HEK293 (cell line): ENCODE results near the gene FAM89A.
A peak's percentile ranks its signal among the peaks of the same experiment; 100 is the strongest.
"Not testable (repeated sequence)": the region's sequence is repeated elsewhere in the genome, so short reads cannot be mapped to it uniquely, and the experiment has no call there.

Source experiments
- CTCF ChIA-PET: fragments of 350-600 bp; formaldehyde crosslinking; extraction: SDS; loops from one replicate; lab custom pipeline; 2021; ENCODE audit warnings: antibody characterized with exemption; lab: Yijun Ruan, JAX
- POLR2A ChIA-PET: fragments of 300-600 bp; formaldehyde crosslinking; extraction: SDS; loops from one replicate; lab custom pipeline; 2020; ENCODE audit warnings: antibody characterized with exemption, inconsistent platforms; lab: Yijun Ruan, JAX
- H3K27ac ChIP-seq: fragments of 200-500 bp; sonication (Bioruptor generic); 2 replicates; pipeline ENCODE4 v1.5.1; 2014; ENCODE audit warnings: low read depth, low read length, control low read depth, inconsistent platforms; ENCODE audit errors: extremely low read depth
- H3K36me3 ChIP-seq, 2 experiments: fragments of 200-500 bp in 1 of 2; sonication (Bioruptor generic) in 1 of 2; 1 replicate in 1 of 2; 2 replicates in 1 of 2; pipeline ENCODE4 v1.5.1; 2014 to 2017; ENCODE audit warnings: inconsistent platforms in 2 of 2, low read length in 2 of 2; ENCODE audit not compliant: control insufficient read depth in 2 of 2, insufficient read depth in 1 of 2
- H3K4me1 ChIP-seq: fragments of 200-500 bp; sonication (Bioruptor generic); 2 replicates; pipeline ENCODE4 v1.5.1; 2014; ENCODE audit warnings: mild to moderate bottlenecking, low read length, inconsistent platforms; ENCODE audit not compliant: control insufficient read depth, insufficient read depth
- H3K4me3 ChIP-seq: 2 replicates; pipeline ENCODE4 v1.5.1; 2011; ENCODE audit warnings: low read depth, mild to moderate bottlenecking, control low read depth, low read length, moderate library complexity
- H3K9me3 ChIP-seq: fragments of 200-500 bp; sonication (Bioruptor generic); 2 replicates; pipeline ENCODE4 v1.5.1; 2014; ENCODE audit warnings: low read depth, low read length, inconsistent platforms; ENCODE audit not compliant: control insufficient read depth, insufficient read depth
- ELK4 ChIP-seq: IDR thresholded peaks from 2 replicates; pipeline ENCODE4 v1.6.1; 2011; ENCODE audit warnings: mild to moderate bottlenecking, low read depth, low read length, borderline replicate concordance
- KLF7 ChIP-seq: fragments of 450-650 bp; formaldehyde crosslinking; IDR thresholded peaks from 2 replicates; pipeline ENCODE4 v1.5.1; 2016; ENCODE audit warnings: missing biosample characterization, missing genetic modification characterization, borderline replicate concordance
- OSR2 ChIP-seq: fragments of 450-650 bp; formaldehyde crosslinking; IDR thresholded peaks from 2 replicates; pipeline ENCODE4 v1.5.1; 2016; ENCODE audit warnings: missing biosample characterization, missing genetic modification characterization
- REPIN1 ChIP-seq: fragments of 450-650 bp; formaldehyde crosslinking; IDR thresholded peaks from 2 replicates; pipeline ENCODE4 v1.5.1; 2017; ENCODE audit warnings: missing biosample characterization, missing genetic modification characterization, low read depth
- ZBTB17 ChIP-seq: fragments of 450-650 bp; formaldehyde crosslinking; IDR thresholded peaks from 2 replicates; pipeline ENCODE4 v1.5.1; 2016; ENCODE audit warnings: missing biosample characterization, missing genetic modification characterization
- ZBTB8A ChIP-seq: fragments of 450-650 bp; formaldehyde crosslinking; IDR thresholded peaks from 2 replicates; pipeline ENCODE4 v1.5.1; 2016; ENCODE audit warnings: missing biosample characterization, missing genetic modification characterization
- ZFHX2 ChIP-seq: fragments of 450-650 bp; formaldehyde crosslinking; conservative IDR thresholded peaks from 2 replicates; pipeline ENCODE4 v1.5.1; 2016; ENCODE audit warnings: missing biosample characterization, missing genetic modification characterization
- ZNF121 ChIP-seq: fragments of 450-650 bp; formaldehyde crosslinking; IDR thresholded peaks from 2 replicates; pipeline ENCODE4 v1.5.1; 2016; ENCODE audit warnings: missing biosample characterization, missing genetic modification characterization
- ZNF138 ChIP-seq: fragments of 450-650 bp; formaldehyde crosslinking; IDR thresholded peaks from 2 replicates; pipeline ENCODE4 v1.5.1; 2016; ENCODE audit warnings: missing biosample characterization, missing genetic modification characterization, borderline replicate concordance
- ZNF155 ChIP-seq: fragments of 450-650 bp; formaldehyde crosslinking; IDR thresholded peaks from 2 replicates; pipeline ENCODE4 v1.5.1; 2016; ENCODE audit warnings: missing biosample characterization, missing genetic modification characterization
- ZNF157 ChIP-seq: fragments of 450-650 bp; formaldehyde crosslinking; IDR thresholded peaks from 2 replicates; pipeline ENCODE4 v1.5.1; 2016; ENCODE audit warnings: missing biosample characterization, missing genetic modification characterization
- ZNF221 ChIP-seq: fragments of 450-650 bp; formaldehyde crosslinking; IDR thresholded peaks from 2 replicates; pipeline ENCODE4 v1.5.1; 2017; ENCODE audit warnings: missing biosample characterization, missing genetic modification characterization, borderline replicate concordance
- ZNF558 ChIP-seq: fragments of 450-650 bp; formaldehyde crosslinking; IDR thresholded peaks from 2 replicates; pipeline ENCODE4 v1.5.1; 2016; ENCODE audit warnings: missing biosample characterization, missing genetic modification characterization
- ZNF560 ChIP-seq: fragments of 450-650 bp; formaldehyde crosslinking; IDR thresholded peaks from 2 replicates; pipeline ENCODE4 v1.5.1; 2017; ENCODE audit warnings: missing biosample characterization, missing genetic modification characterization, borderline replicate concordance
- ZNF561 ChIP-seq: fragments of 450-650 bp; IDR thresholded peaks from 2 replicates; pipeline ENCODE4 v1.5.1; 2018; ENCODE audit warnings: missing biosample characterization, missing genetic modification characterization, borderline replicate concordance
- ZNF621 ChIP-seq: fragments of 450-650 bp; formaldehyde crosslinking; IDR thresholded peaks from 2 replicates; pipeline ENCODE4 v1.5.1; 2017; ENCODE audit warnings: missing biosample characterization, missing genetic modification characterization
- ZNF670 ChIP-seq: fragments of 450-650 bp; formaldehyde crosslinking; IDR thresholded peaks from 2 replicates; pipeline ENCODE4 v1.5.1; 2016; ENCODE audit warnings: missing biosample characterization, missing genetic modification characterization, low read depth
- ZNF707 ChIP-seq: fragments of 450-650 bp; formaldehyde crosslinking; IDR thresholded peaks from 2 replicates; pipeline ENCODE4 v1.5.1; 2016; ENCODE audit warnings: missing biosample characterization, missing genetic modification characterization
- ZNF768 ChIP-seq: fragments of 450-650 bp; formaldehyde crosslinking; IDR thresholded peaks from 2 replicates; pipeline ENCODE4 v1.5.1; 2018; ENCODE audit warnings: missing biosample characterization, mild to moderate bottlenecking, missing genetic modification characterization
- ZXDB ChIP-seq: fragments of 450-650 bp; formaldehyde crosslinking; IDR thresholded peaks from 2 replicates; pipeline ENCODE4 v1.5.1; 2016; ENCODE audit warnings: missing biosample characterization, missing genetic modification characterization
- TF ChIP-seq, protein P1 (sequence below): fragments of 450-650 bp; formaldehyde crosslinking; IDR thresholded peaks from 2 replicates; pipeline ENCODE4 v1.5.1; 2016; ENCODE audit warnings: missing biosample characterization, missing genetic modification characterization, borderline replicate concordance
- TF ChIP-seq, protein P2 (sequence below): fragments of 450-650 bp; IDR thresholded peaks from 2 replicates; pipeline ENCODE4 v1.5.1; 2018; ENCODE audit warnings: missing biosample characterization, missing genetic modification characterization

FAM89A gene

DNA sequence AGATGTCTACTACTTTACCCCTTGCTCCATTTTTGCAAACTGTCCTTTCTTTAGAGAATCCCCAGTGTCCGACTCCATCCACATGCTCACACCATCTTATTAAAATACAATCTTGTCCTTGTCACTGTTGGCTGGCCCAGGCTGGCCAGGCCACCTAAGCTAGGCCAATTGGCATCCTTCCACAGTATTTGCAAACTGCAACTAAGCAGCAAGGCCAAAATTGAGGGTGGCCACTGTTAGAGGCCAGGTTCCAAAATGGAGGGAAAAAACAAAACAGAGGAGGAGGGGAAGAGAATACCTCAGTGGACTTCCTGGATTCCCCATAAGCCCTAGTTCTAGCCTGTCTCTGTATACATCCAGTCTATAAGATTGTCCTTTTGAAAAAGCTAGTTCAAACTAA is 4.3 kb downstream of the FAM89A start (continued):
- no peak for TF ChIP-seq REPIN1 (tag by site-specific recombination)

DNA sequence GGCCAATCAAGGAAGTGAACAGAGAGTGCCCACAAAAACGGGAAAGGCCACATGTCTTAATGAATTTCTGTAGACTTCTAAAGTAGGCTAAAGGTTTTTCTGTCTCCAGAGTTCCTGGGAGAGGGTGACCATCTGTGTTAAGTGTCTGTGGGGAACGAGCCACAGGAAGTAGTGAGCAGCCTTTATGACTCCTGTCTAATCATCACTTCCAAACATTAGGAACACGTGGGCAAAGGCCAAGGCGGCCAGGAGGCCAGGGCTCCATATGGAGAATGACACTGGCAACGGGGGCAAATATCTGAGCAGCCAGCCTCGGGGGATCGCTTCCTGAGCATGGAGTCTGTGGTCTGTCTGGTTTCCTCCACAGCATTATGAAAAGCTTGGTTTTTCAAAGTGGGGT is 7.1 kb downstream of the FAM89A start:
- Histone ChIP-seq H3K36me3 (peaks cover 0 to 6% of the 10 kb centered on the region in 2 experiments; a peak in 1 of 3 replicates), H3K27ac (no peak overlapping the region), H3K4me3 (no peak overlapping the region), H3K9me3 (no peaks in the 10 kb centered on the region), H3K4me1 (peaks cover 8% of the 10 kb centered on the region; the same call in 1 of the 2 replicates)
- POLR2A ChIA-PET, result no interaction called here
- CTCF ChIA-PET, result interaction anchor here (0.6 kb wide), 1 partner anchor 768 kb away, joined by 3 read pairs; no protein-coding TSS in a partner anchor
- TF ChIP-seq ZBTB8A (no peak), ZNF221 (no peak), ZFHX2 (tag by site-specific recombination) (peak; percentile 34; the same call in 1 of the 2 replicates)

- H3K36me3 ChIP-seq, result peaks cover 0 to 11% of the 10 kb centered on the region in 2 experiments; a peak in 1 of 3 replicates
- no peak overlapping the region for H3K4me3 ChIP-seq
- POLR2A ChIA-PET, result no interaction called here
- peaks cover 3% of the 10 kb centered on the region; the same call in 1 of the 2 replicates for H3K4me1 ChIP-seq
- CTCF ChIA-PET, result interaction anchor here (1.0 kb wide), 1 partner anchor 62 kb away, joined by 4 read pairs; no protein-coding TSS in a partner anchor
- no peak for TF ChIP-seq ZNF558 (tag by site-specific recombination)
- no peak for TF ChIP-seq ZNF768 (tag by site-specific recombination)
- no peak for TF ChIP-seq ZNF621 (tag by site-specific recombination)
- TF ChIP-seq ELK4, result no peak
- no peak overlapping the region for H3K27ac ChIP-seq
- H3K9me3 ChIP-seq, result no peaks in the 10 kb centered on the region
Observed at GRCh38 chr1:231029841-231030240, 10.2 kb downstream of the FAM89A start.

- peak; percentile 76 for TF ChIP-seq ZNF121 (tag by site-specific recombination)
- TF ChIP-seq ZBTB17 (tag by site-specific recombination), result peak; percentile 13; the same call in 1 of the 2 replicates
- peaks cover 0 to 11% of the 10 kb centered on the region in 2 experiments; a peak in 1 of 3 replicates for H3K36me3 ChIP-seq
- H3K9me3 ChIP-seq, H3K4me1 ChIP-seq, H3K4me3 ChIP-seq, H3K27ac ChIP-seq, POLR2A ChIA-PET: not testable (repeated sequence)
- CTCF ChIA-PET, result interaction anchor here (0.6 kb wide), 1 partner anchor 52 kb away, joined by 3 read pairs; no protein-coding TSS in a partner anchor
Observed at GRCh38 chr1:231029247-231029646, 10.8 kb downstream of the FAM89A start.

GRCh38 chr1:231028682-231029081 is 11.4 kb downstream of the FAM89A start:
- Histone ChIP-seq H3K4me1 (peaks cover 3% of the 10 kb centered on the region; the same call in 1 of the 2 replicates), H3K36me3 (peaks cover 0 to 11% of the 10 kb centered on the region in 2 experiments; a peak in 1 of 3 replicates), H3K4me3 (no peak overlapping the region), H3K9me3 (no peaks in the 10 kb centered on the region), H3K27ac (no peak overlapping the region)
- ChIA-PET POLR2A (no interaction called here), CTCF (interaction anchor here (0.6 to 0.7 kb wide), 2 partner anchors 13 to 52 kb away, joined by 3 read pairs; no protein-coding TSS in a partner anchor)
- TF ChIP-seq ZNF670 (tag by site-specific recombination), result no peak
- no peak for TF ChIP-seq ZNF138 (tag by site-specific recombination)
- TF ChIP-seq, protein P1, sequence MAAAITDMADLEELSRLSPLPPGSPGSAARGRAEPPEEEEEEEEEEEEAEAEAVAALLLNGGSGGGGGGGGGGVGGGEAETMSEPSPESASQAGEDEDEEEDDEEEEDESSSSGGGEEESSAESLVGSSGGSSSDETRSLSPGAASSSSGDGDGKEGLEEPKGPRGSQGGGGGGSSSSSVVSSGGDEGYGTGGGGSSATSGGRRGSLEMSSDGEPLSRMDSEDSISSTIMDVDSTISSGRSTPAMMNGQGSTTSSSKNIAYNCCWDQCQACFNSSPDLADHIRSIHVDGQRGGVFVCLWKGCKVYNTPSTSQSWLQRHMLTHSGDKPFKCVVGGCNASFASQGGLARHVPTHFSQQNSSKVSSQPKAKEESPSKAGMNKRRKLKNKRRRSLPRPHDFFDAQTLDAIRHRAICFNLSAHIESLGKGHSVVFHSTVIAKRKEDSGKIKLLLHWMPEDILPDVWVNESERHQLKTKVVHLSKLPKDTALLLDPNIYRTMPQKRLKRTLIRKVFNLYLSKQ (tag by site-specific recombination), result no peak
- TF ChIP-seq ZNF560 (tag by site-specific recombination), result no peak
- no peak for TF ChIP-seq ZXDB (tag by site-specific recombination)
- TF ChIP-seq ZNF155, result no peak
- TF ChIP-seq OSR2 (tag by site-specific recombination), result no peak
- TF ChIP-seq ZBTB17 (tag by site-specific recombination), result no peak
- no peak for TF ChIP-seq ZNF707
- TF ChIP-seq ZNF157 (tag by site-specific recombination), result no peak
- no peak for TF ChIP-seq ZNF561 (tag by site-specific recombination)
- TF ChIP-seq, protein P2, sequence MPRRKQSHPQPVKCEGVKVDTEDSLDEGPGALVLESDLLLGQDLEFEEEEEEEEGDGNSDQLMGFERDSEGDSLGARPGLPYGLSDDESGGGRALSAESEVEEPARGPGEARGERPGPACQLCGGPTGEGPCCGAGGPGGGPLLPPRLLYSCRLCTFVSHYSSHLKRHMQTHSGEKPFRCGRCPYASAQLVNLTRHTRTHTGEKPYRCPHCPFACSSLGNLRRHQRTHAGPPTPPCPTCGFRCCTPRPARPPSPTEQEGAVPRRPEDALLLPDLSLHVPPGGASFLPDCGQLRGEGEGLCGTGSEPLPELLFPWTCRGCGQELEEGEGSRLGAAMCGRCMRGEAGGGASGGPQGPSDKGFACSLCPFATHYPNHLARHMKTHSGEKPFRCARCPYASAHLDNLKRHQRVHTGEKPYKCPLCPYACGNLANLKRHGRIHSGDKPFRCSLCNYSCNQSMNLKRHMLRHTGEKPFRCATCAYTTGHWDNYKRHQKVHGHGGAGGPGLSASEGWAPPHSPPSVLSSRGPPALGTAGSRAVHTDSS, result no peak
- TF ChIP-seq KLF7 (tag by site-specific recombination), result no peak
